Activated gamma-delta T cell treated with Interleukin-2 at 50 U/mL for 16 hours (primary cell): Measurements from ENCODE around the gene SULT4A1.

ENCODE experiments used
- DNase-seq: peaks from one replicate; pipeline ENCODE4 v3.0.0-alpha.2; 2020

SULT4A1 gene

GRCh38 chr22:43796567-43796966 is 65.7 kb downstream of the SULT4A1 start:
- no peak for DNase-seq

- no peak for DNase-seq
These were observed 67.0 kb downstream of the SULT4A1 start for GRCh38 chr22:43795320-43795719.

GRCh38 chr22:43792905-43793304 is 69.4 kb downstream of the SULT4A1 start:
- DNase-seq, result no peak

- no peak for DNase-seq
These were observed 72.9 kb downstream of the SULT4A1 start for GRCh38 chr22:43789452-43789851.

- DNase-seq, result no peak
These were observed 78.5 kb downstream of the SULT4A1 start for GRCh38 chr22:43783777-43784176.

GRCh38 chr22:43782448-43782847 is 79.9 kb downstream of the SULT4A1 start:
- DNase-seq, result no peak

GRCh38 chr22:43777286-43777685 is 85.0 kb downstream of the SULT4A1 start:
- no peak for DNase-seq

- DNase-seq, result no peak
These were observed 86.1 kb downstream of the SULT4A1 start for GRCh38 chr22:43776081-43776670.
